AG10803 (cell line): ENCODE results near the gene MTUS2.

ENCODE experiments used
- DNase-seq: peaks from one replicate; pipeline ENCODE4 v3.0.0; 2010; ENCODE audit warnings: low read depth
- H3K4me3 ChIP-seq: 2 replicates; pipeline ENCODE4 v1.5.1; 2011; ENCODE audit warnings: mild to moderate bottlenecking, low read length, control low read depth
- TF ChIP-seq, protein P1 (sequence below): conservative IDR thresholded peaks from 2 replicates; pipeline ENCODE4 v1.5.1; 2011; ENCODE audit warnings: mild to moderate bottlenecking, low read length, control low read depth, inconsistent platforms

The MTUS2 gene

DNA sequence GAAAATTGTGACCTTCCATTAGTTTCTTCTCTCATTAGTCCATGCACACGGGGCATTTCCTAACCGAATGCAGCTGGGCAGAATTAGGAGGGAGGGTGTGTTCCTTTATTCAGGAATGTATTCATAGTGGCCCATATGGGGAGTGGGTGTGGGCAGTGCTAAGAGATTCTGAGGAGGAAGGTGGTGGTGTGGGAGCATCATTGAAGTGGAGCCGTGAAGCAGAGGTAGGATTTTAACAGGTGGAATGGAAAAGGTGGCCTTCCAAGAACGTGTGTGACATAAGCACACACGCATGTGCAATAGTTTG, 134.2 kb downstream of the MTUS2 start:
- no peak overlapping the region for H3K4me3 ChIP-seq
- DNase-seq = no peak
- TF ChIP-seq, protein P1, sequence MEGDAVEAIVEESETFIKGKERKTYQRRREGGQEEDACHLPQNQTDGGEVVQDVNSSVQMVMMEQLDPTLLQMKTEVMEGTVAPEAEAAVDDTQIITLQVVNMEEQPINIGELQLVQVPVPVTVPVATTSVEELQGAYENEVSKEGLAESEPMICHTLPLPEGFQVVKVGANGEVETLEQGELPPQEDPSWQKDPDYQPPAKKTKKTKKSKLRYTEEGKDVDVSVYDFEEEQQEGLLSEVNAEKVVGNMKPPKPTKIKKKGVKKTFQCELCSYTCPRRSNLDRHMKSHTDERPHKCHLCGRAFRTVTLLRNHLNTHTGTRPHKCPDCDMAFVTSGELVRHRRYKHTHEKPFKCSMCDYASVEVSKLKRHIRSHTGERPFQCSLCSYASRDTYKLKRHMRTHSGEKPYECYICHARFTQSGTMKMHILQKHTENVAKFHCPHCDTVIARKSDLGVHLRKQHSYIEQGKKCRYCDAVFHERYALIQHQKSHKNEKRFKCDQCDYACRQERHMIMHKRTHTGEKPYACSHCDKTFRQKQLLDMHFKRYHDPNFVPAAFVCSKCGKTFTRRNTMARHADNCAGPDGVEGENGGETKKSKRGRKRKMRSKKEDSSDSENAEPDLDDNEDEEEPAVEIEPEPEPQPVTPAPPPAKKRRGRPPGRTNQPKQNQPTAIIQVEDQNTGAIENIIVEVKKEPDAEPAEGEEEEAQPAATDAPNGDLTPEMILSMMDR = no peak

GRCh38 chr13:28954810-28955209, 134.7 kb downstream of the MTUS2 start:
- TF ChIP-seq, protein P1 = no peak
- no peak overlapping the region for H3K4me3 ChIP-seq
- no peak for DNase-seq

DNA sequence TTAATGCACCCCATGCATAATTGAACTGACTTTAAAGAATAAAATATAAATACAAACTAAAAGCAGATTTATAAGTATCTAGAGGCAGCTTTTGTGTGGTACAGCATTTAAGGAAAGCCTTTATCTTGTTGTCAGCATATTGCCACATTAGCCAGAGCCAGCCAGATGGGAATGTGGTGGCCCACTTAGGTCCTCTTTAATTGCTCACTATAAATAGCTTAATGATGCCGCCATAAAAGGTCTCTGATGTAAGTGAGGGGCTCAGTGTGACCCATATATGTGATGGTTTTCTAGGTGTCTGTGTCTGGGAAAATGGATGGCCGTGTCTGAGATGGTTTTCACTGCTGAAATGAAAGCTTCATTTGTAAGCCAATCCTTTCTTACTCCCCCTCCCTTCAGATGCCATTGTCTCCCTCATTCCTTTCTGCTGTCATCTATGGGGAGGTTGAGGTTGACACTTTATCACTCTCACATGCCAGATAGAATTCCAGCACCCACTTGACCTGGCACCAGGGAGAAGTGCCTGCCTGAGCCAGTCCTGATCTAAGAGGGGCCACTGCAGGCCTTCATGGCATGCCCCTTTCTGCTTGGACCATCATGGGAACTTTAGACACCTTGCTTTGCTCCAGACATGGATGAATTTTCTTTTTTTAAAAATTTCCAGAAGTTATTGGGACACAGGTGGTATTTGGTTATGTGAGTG, 135.3 kb downstream of the MTUS2 start:
- TF ChIP-seq, protein P1 = no peak
- H3K4me3 ChIP-seq = no peak overlapping the region
- DNase-seq = no peak

- TF ChIP-seq, protein P1 = no peak
- DNase-seq = no peak
- H3K4me3 ChIP-seq = no peak overlapping the region
Observed at GRCh38 chr13:28958018-28958417, 137.9 kb downstream of the MTUS2 start.

GRCh38 chr13:28958441-28958840, 138.3 kb downstream of the MTUS2 start:
- no peak for DNase-seq
- no peak overlapping the region for H3K4me3 ChIP-seq
- TF ChIP-seq, protein P1 = no peak

GRCh38 chr13:28964052-28964451, 143.9 kb downstream of the MTUS2 start:
- no peak overlapping the region for H3K4me3 ChIP-seq
- DNase-seq = no peak
- TF ChIP-seq, protein P1 = no peak

- no peak overlapping the region for H3K4me3 ChIP-seq
- no peak for DNase-seq
- TF ChIP-seq, protein P1 = no peak
Observed at GRCh38 chr13:28964803-28965202, 144.7 kb downstream of the MTUS2 start.
